ENCODE measurements around the gene CBY1. TPM values are rescaled to one million over a fixed set of nuclear protein-coding genes. Genes with fewer than 3 reads are reported as not detected.

CBY1 gene
- total RNA-seq, 4 donors from 2014 or later = 14.9 to 33.8 (median 17.4) TPM

DNA sequence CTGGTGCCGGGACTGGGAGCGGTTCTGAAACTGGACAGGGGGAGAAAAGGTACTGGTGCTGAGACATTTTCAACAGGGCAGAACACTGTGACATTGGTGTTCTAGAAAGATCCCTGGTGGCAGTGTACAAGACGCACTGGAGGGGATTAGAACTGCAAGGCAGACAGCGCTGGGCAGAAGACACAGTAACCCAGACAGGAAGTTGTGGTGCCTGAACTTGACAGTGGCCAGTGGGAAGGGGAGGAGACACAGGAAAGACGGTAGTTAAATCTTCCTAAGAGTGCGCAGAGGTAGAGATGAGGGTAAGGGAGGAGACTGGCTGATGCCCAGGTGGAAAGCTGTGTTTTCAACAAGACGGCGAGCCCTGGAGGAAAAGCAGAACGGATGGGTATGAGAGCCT lies 24.7 kb upstream of the CBY1 start:
- no peak for TF ChIP-seq CTCF (IDR thresholded peaks at IDR 0.05; ENCODE audit: low read depth)

DNA sequence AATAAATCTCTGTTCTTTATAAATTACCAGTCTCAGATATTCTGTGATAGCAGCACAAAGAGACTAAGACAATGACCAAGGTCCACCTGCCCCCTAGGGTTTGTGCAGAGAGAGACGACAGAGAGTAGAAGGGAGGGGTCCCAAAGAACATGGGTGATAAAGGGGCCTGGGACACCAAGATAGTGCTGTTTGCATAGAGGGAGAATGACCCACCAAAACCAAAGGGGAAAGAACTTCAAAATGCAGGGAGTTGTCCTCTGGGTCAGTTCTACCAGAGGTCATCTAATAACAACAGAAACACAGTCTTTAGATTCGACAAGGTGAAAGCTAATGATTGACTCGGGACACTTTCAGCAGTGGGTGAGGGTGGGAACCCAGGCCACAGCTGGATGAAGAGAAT lies 23.9 kb upstream of the CBY1 start:
- TF ChIP-seq CTCF (IDR thresholded peaks at IDR 0.05; ENCODE audit: low read depth) = no peak

- TF ChIP-seq CTCF (IDR thresholded peaks at IDR 0.05; ENCODE audit: low read depth) = no peak
Observed at GRCh38 chr22:38638216-38638615, 18.2 kb upstream of the CBY1 start.

DNA sequence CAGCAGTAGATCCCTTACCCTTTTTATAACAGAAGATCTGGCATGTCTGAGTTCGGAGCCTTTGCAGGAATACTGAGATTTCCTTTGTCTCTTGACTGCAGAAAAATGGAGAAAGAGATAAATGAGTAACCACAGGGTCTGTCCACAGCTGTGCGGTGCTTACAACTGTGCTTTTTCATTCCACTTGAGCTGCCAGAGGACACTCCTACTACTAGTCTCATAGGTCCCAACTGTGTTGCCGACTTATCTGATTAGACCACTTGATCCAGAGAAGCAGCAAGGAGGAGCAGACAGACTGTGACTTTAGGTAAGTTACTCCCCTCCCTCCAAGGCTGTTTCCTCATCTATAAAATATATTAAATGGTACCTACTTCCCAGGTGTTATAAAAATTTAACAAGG lies 17.7 kb upstream of the CBY1 start:
- TF ChIP-seq CTCF (IDR thresholded peaks at IDR 0.05; ENCODE audit: low read depth) = no peak

- no peak for TF ChIP-seq CTCF (IDR thresholded peaks at IDR 0.05; ENCODE audit: low read depth)
Observed at GRCh38 chr22:38641476-38642040, 14.9 kb upstream of the CBY1 start.

DNA sequence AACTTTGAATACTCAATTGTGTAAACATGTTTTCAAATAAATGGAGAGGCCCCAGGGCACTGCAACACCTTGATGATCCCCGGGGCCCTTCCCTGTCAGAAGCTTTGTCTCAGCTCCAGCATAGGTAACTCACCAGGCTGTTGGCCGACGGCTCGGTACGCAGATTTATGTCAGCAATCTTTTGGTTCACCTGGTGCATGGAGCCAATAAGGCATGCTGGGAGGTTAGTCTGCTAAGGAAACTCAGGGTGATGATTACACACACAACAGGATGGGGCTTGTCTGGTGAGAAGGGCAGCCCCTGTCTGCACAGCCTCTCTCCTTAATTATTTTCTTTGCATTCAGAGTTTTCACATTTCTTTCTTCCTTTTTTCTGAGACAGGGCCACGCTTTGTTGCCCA lies 11.0 kb upstream of the CBY1 start:
- TF ChIP-seq CTCF (IDR thresholded peaks at IDR 0.05; ENCODE audit: low read depth) = no peak

DNA sequence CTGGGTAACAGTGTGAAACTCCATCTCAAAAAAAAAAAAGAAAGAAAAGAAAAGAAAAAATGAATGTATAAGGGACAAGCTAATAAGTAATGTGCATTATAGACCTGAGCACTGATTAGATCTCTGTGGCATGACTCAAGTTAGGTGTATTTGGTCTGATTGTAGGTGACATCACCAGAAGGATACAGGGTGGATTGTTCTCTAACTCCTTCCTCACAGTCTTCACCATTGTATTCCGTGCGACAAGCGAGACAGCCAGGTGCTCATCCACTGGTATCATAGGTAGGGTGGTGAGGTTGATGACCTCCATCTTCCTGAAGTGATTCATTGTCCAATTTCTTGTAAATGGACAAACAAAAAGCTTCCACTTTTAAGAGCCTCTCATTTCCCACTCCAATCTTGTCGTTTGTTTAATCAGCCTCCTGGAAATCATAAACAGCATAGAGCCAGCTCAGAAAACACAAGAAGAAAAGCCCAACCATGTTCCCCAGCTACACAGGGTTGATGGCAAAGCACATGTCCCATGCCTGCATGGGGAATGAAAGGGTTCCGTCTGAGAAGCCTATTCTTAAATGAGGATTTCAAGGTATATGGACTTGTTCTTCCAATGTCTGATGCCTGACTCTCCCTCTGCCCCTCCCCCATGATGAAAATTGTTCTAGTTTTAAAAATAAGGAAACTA lies 6.5 kb upstream of the CBY1 start:
- TF ChIP-seq CTCF (IDR thresholded peaks at IDR 0.05; ENCODE audit: low read depth) = no peak
